NCI-H524 treated with DMSO at 0.1 percent for 48 hours (cell line): ENCODE measurements around the gene RNF224.
"Not testable (repeated sequence)": the region's sequence is repeated elsewhere in the genome, so short reads cannot be mapped to it uniquely, and the experiment has no call there.

Experiments
- DNase-seq: peaks from one replicate; lab custom pipeline; 2025; lab: John Stamatoyannopoulos, UW

The RNF224 gene

DNA sequence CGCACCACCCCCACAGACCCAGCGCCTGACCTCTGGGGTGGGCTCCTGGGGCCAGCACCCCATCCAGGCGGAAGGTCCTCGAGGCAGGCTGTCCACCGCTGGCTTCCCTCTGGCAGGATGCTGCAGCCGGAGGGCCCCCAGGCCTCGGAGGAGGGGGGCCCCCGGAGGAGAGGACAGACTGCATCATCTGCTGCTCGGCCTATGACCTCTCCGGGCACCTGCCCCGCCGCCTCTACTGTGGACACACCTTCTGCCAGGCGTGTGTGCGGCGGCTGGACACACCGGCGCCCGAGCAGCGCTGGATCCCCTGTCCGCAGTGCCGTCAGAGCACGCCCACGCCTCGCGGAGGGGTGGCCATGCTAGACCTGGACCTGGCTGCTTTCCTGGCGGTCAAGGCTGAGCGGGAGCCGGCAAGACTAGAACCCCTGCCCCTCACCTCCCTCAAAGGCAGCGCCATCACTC lies 1.2 kb downstream of the RNF224 start:
- DNase-seq, result no peak

DNA sequence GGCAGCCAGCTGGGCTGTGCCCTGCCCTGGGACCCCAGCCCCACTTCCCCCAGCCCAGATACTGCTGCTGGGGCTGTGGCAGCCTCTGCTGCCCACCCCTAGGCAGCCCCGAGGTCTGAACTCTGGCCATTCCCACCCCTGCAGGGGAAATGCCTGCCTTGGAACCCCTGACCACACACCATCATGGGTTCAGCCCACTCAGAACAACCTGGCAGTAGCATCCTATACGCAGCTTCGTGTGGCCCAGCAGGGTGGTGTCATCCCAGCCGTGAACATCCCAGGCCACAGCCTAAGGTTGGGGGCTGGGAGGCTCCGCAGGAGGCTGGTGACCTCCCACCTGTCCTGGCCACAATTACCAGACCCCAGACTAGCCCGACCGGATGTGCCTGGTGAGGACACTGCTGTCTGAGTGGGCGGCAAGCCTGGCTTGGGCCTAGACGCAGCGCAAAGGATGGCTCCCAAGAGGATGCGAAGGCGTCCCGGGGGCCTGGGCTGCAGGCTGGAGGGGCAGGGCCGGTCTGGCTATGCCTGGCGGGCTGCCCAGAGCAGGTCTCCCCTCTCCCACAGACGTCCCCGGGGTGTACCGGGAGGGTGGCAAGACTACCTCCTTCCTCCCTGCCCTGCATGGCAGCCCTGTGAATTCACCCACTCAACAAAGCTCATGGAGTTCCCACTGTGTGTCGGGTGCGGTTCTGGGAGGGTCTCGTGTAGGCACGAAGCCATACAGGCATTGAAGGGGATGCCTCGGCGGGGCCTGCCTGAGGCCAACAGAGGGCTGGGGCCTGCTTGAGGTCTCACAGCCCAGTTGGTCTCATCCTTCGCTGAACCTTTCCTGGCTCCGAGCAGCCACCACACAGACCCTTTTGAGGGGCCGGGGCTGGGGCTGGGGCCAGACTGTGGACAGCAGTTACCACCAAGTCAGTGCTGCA lies 1.9 kb downstream of the RNF224 start:
- DNase-seq, result no peak

DNA sequence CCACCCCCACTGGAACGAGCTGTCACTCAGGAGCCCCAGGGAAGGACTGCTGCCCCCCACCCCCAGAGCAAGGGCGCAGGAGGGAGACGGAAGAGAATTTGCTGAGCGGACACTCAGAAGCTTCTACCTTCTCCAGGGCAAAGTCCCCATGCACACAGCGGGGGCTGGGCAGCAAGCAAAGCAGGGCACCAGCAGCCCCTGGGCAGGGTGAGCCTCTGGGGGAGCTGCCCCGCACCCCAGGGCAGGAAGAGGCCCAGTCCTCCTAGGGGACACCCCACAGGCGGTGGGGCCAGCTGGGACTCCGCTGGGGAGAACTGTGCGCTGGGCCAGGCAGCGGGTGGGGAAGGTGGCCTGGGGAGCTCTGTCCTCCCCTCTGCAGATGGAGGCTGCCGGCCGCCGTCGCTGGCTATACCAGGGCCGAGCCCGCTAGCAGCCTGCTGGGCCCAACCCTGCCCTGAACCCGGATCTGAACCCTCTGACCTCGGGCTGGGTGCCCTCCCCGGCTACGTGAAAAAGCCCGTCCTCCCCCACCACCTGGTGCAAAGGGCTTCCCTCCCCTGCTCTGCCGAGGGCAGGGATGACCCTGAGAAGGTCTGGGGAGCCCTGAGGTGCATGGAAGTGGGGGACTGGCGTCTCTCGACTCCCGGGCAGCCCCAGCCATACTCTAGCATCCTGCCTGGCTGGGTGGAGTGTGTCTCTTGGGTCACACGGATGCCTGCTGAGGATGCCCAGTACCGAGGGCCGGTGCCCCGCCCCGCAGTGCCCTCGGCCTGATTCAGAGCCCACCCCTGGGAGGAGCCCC lies 2.8 kb downstream of the RNF224 start:
- DNase-seq, result no peak

DNA sequence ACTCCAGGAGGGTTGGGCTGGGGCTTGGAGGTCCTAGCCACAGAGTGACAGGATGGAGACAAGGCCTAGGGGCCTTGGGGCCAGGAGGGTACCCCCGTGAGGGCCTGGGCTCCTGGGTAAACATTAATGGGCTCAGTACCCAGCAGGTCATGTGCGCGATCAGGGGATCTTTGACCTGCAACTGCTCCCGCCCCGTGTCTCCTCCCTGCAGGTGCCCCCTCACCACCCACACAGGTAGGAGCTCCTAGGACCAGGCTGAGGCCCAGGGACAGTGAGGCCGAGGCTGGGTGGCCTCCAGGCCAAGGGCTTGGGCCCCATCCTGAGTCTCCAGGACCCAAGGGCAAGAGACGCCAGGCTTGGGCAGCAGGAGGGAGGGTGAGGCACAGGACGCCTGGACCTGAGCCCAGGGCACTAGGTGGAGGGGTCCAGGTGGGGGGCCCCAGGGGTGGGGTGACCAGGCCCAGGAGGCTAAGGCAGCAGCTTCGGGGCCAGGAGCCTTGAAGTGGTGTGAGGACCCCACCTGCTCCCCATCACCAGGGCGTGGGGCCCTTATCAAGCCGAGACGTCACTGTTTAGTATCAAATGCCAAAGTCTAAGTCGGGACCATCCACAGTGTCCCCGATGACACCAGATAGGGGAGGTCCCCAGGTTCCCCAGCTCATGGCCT lies 3.5 kb downstream of the RNF224 start, which contains the start of gene SLC34A3:
TSS of gene SLC34A3 (plus strand) at position 197 of the 667 bp plus-strand sequence. CDS start 802 bp downstream, outside the sequence.
- no peak for DNase-seq

DNA sequence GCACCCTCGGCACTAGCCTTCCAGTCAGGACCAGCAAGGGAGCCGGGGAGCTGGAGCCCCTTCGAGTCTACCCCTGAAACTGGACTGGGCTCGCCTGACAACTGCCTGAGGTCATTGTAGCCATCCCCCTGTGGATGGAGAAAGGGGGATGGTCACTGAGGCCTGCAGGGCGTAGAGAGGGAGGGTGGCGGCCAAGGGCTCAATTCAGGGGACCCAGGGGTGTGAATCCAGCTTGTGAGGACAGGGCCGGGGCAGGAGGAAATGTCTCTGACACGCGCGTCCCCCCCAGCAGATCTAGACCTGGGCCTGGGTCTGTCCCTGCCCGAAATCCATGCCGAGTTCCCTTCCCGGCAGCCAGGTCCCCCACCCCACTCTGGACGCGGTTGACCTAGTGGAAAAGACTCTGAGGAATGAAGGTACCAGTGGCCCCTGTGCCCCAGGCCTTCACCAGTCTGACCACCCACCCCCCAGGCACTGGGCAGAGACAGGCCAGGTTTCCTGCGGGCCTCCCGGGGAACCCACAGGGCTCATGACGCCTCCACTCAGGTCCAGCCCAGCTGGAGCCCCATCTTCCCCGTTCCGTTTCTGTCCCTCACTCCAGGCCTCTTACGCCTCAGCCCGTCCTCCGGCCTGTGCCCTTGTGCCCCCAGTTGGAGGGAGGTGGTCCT lies 4.2 kb downstream of the RNF224 start:
- DNase-seq, result no peak

DNA sequence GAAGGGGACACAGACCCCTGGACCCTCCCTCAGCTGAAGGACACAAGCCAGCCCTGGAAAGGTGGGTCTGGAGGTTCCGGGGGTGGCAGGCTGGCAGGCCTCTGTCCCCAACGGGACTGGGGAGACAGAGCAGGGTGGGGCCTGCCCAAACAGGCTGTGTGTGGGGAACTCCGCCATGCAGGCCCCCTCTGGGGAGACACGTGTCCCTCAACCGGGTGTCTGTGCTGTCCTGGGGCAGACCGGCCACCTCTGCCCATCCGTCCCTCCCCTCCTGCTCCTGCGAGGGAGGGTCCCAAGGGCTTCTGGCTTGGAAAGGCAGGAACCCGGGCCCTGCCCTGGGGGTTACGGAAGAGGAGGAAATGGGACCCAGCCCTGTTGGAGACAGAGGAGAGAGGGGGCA lies 4.8 kb downstream of the RNF224 start:
- no peak for DNase-seq

DNA sequence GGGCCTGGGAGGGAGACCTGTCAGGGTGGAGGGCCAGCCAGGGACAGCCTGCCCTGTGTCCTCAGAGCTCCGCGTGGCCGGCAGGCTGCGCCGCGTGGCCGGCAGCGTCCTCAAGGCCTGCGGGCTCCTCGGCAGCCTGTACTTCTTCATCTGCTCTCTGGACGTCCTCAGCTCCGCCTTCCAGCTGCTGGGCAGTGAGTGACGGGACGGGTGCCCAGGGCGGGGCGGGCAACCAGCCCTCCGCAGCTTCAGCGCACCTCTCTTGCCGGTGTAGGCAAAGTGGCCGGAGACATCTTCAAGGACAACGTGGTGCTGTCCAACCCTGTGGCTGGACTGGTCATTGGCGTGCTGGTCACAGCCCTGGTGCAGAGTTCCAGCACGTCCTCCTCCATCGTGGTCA lies 5.2 kb downstream of the RNF224 start:
- no peak for DNase-seq

DNA sequence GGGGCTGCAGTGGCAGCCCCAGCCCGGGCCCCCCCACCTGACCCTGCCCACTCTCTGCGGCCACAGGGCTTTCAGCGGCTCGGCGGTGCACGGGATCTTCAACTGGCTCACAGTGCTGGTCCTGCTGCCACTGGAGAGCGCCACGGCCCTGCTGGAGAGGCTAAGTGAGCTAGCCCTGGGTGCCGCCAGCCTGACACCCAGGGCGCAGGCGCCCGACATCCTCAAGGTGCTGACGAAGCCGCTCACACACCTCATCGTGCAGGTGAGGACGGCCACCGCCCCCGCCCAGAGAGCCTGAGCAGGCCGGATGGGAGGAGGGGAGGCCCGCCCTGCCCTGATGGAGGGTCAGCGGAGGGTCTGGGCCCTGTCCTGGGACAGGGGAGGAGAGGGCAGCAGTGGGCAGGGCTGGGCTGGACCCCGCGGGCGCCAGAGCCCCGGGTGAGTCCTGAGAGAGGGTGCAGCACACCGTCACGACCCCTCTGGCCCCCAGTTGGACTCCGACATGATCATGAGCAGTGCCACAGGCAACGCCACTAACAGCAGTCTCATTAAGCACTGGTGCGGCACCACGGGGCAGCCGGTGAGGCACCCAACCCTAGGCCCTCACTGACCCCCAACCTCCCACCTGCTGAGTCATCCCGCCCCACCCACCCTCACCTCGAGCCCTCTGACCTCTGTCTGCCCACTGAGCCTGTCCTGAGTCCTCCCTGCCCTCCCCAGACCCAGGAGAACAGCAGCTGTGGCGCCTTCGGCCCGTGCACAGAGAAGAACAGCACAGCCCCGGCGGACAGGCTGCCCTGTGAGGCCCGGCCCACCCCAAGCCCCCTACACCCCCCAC lies 6.1 kb downstream of the RNF224 start:
- DNase-seq, result no peak

DNA sequence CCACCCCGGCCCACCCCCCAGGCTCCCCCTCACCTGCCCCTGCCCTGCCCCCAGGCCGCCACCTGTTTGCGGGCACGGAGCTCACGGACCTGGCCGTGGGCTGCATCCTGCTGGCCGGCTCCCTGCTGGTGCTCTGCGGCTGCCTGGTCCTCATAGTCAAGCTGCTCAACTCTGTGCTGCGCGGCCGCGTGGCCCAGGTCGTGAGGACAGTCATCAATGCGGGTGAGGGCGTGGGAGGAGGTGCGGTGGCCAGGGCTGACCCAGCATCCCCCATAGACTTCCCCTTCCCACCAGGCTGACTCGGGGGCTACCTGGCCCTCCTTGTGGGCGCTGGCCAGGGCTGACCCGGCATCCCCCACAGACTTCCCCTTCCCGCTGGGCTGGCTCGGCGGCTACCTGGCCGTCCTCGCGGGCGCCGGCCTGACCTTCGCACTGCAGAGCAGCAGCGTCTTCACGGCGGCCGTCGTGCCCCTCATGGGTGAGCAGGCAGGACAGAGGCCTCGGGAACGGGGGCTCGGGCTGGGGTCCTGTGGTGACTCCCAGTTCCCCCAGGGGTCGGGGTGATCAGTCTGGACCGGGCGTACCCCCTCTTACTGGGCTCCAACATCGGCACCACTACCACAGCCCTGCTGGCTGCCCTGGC lies 6.9 kb downstream of the RNF224 start:
- DNase-seq, result no peak

DNA sequence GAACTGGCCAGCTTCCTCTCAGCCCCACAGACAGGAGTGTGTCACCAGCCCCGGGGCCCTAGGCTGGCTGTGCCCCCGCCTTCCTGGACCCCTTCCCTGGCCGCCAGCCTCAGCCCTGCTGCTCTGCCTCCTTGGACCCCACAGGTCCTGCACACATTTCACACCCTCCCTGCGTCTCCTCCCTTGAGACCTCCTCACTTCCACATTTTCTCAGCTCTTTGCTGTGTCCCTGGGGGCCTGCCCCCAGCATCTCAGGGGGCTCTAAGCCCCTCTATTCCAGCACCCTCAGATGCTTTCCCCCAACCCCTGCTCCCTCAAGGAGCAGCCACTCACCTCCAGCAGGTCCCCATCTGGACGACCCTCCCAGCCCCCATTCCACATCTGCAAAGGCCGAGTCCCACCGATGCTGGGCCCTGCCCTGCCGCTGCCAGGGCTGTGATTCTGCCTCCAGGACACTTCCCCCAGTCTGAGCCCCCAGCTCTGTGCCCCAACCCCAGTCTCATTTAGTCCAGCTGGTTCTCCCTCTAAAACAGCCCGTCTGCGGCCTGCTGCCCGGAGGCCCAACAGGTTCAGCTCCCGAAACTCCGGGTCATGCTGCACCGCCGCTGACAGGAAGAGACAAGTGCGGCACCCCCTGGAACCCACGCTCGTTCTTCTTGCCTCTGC lies 7.6 kb downstream of the RNF224 start:
- DNase-seq, result no peak

DNA sequence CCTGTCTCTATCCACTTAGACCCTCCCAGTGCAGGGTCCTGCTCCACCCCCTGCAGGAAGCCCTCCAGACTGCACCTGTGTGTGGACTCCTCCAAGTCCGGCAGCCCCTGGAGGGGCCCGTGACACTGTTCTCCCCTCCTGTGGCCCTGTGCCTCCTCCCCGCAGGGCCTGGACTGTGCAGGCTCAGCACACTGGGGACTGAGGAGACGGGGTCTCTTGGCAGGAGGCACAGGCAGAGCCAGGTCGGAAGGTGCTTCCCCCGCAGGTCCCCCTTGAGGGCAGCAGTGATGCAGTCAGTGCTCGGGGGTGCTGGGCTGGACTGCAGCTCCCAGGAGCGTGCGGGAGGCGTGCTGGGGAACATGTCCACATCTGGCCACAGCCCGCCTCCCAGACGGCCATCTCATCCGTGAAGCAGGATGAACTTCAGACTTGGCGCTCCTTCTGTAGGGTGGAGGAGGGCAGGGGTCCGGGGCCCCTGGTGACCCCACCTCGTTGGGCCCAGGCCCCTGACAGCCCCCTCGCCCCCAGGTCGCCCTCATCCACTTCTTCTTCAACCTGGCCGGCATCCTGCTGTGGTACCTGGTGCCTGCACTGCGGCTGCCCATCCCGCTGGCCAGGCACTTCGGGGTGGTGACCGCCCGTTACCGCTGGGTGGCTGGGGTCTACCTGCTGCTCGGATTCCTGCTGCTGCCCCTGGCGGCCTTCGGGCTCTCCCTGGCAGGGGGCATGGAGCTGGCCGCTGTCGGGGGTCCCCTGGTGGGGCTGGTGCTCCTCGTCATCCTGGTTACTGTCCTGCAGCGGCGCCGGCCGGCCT lies 8.3 kb downstream of the RNF224 start:
- DNase-seq, result no peak

DNA sequence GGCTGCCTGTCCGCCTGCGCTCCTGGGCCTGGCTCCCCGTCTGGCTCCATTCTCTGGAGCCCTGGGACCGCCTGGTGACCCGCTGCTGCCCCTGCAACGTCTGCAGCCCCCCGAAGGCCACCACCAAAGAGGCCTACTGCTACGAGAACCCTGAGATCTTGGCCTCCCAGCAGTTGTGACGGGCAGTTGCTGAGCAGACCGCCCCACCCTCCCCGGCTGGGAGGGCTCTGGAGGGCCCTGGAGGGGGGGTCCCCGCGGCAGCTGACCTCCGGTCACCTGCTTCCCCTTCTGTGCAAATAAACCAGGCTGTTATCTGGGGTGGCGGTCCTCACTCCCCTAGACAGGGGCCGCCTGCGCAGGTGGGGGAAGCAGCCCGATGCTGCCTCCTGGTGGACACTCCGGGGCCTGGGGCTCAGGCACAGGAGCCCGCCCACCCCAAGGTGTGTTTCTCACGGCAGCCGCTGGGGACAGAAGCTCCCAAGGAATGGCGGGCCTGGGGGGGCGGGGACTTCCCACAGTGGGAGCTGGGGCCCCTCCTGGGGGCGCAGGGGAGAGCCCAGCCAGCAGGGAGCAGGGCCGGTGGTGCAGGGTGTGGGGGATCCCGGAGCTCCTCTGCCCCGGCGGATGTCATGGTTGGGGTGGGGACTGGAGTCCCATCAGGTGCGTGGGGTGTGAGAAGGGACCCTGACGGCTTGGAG lies 9.1 kb downstream of the RNF224 start:
- DNase-seq, result peak; percentile 23

DNA sequence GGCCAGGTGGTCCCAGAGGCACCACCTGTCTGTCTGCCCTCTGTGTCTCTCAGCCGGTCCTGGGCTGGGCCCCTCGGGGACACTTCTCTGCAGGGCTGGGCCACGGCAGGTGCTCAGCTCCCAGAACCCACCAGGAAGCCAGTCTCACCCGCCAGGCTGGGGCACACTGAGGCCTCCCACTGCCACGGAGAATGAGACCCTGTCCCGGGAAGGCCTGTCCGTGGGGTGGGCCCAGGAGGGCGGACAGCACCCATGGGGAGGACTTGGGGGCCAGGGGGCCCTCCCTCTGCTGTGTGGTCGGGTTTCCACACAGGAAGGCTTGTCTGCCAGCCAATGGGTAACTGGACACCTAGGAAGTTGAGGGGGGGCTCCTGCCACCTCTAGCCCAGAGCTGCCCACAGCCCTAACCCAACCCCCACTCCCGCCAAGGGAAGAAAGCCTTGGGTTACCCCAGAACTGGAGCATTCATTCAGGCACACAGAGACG lies 9.7 kb downstream of the RNF224 start:
- no peak for DNase-seq

DNA sequence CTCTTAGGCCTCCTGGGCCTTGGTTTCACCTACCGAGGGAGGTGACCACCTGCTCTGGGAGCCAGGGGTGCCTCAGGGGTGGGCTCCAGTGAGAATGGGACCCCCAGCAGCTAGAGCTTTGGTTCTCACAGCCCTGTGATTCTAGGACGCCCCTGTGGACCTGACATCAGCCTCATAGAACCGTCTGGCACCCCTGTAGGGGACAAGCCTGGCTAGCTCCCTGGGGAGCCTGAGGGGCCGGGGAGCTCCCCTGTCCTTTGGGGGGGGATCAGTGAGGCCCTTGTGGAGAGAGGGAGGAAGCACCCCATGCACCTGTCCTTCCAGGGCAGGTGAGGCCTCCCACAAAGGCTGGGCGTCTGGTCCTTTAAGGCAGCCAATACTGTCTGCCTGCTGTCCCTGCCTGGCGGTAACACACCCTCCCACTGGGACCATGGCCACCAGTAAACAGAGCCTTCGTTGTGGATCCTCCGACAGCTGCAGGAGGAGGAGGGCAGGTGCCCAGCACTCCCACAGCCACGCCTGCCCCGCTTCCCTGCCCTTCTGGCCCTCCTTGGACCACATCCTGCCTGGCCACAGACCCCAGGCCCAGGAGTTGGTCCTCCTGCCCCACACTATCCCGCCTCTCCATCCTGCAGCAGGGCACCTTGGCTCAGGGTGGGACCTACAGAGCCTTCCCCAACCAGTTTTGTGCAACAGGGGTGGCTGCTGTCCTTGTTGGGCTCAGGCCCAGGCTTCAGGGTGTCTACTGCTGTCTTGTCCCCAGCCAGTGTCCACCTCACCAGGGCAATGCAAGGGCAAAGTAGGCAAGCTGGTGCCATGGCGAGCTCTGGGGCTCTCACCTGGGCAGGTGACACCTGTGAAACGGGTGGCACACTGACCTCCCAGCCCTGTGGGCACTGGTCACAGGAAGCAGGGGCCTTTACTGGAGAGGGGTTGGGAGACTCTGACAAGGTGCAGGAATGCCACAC lies 10.7 kb downstream of the RNF224 start:
- DNase-seq, result no peak

DNA sequence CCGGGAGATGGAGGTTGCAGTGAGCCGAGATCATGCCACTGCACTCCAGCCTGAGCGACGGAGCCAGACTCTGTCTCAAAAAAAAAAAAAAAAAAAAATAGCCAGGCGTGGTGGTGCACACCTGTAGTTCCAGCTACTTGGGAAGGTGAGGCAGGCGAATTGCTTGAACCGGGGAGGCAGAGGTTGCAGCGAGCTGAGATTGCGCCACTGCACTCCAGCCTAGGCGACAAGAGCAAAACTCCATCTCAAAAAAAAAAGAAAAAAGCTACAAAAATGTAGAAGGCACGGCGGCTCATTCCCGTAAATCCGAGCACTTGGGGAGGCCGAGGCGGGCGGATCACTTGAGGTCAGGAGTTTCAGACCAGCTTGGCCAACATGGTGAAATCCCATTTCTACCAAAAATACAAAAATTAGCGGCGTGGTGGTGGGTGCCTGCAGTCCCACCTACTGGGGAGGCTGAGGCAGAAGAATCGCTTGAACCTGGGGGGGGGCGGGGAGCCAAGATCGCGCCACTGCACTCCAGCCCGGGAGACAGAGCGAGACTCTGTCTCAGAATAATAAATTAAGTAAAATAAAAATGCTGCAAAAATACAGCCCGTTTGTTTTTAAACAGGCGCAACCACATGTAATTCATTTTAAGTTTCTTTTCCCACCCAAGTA lies 12.4 kb downstream of the RNF224 start:
- DNase-seq, result not testable (repeated sequence)

DNA sequence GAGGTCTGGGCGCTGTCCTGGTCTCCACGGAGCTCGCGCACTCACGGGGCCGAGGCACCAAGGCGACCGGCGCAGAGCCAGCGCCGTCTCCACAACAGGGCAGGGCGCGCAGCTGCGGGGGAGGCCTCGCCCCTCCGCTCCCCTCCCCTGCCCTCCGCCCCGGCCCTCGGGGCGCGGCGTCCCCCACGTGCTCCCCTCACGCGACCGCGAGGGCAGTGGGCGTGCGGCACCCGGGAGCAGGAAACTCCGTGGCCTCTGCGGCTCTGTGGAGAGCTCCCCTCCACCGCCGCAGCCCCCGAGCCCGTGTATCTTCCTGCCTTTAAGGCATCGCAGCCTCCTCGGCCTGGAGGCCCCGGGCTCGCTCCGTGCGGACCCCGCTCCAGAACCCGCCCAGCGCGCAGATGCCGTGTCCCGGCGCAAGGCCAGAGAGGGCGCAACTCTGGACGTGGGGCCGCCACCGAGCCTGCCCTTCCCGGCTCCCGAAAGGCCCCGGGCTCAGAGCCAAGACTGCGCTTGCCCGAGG lies 13.1 kb downstream of the RNF224 start:
- DNase-seq, result no peak
